ENCODE results near the gene NUDT5.

DNA sequence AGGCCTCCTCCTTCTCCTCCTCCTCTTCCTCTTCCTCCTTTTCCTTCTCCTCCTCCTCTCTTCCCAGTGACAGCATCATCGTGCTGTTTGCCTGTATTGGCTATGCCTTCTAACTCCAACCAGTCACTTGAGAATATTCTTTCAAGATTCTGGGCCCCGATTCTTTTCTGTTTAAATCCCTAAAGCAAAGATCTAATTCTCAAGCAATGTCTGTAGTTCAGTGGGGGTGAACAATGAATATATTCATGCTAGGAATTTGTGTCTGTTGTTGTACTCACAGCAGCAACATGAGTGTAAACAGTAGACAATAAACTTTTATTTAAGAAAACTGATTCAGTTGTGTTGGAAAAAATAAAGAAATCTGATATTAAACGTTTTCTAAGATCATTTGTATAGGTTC, 30.7 kb downstream of the NUDT5 start:
- TF ChIP-seq, protein P1, sequence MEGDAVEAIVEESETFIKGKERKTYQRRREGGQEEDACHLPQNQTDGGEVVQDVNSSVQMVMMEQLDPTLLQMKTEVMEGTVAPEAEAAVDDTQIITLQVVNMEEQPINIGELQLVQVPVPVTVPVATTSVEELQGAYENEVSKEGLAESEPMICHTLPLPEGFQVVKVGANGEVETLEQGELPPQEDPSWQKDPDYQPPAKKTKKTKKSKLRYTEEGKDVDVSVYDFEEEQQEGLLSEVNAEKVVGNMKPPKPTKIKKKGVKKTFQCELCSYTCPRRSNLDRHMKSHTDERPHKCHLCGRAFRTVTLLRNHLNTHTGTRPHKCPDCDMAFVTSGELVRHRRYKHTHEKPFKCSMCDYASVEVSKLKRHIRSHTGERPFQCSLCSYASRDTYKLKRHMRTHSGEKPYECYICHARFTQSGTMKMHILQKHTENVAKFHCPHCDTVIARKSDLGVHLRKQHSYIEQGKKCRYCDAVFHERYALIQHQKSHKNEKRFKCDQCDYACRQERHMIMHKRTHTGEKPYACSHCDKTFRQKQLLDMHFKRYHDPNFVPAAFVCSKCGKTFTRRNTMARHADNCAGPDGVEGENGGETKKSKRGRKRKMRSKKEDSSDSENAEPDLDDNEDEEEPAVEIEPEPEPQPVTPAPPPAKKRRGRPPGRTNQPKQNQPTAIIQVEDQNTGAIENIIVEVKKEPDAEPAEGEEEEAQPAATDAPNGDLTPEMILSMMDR (IDR thresholded peaks at IDR 0.05; ENCODE audit: insufficient read depth, low read length) = no peak
- no peak for TF ChIP-seq REST (IDR thresholded peaks at IDR 0.05; ENCODE audit: insufficient replicate concordance, low read depth)
- no peak for TF ChIP-seq POLR2AphosphoS5 (IDR thresholded peaks at IDR 0.05; ENCODE audit: low read depth)
- no peak for TF ChIP-seq GABPA (IDR thresholded peaks at IDR 0.05; ENCODE audit: low read depth)

Measured in HL-60 (cell line).